Left lung (tissue), 10 donors: Measurements from ENCODE around the gene STYXL1. TPM values are rescaled to one million over a fixed set of nuclear protein-coding genes. Genes with fewer than 3 reads are reported as not detected.

Experiments
- ATAC-seq: fragments of 200-7000 bp; cut with Tn5 transposase; one replicate; pipeline ENCODE4 v1.9.1; 2020; ENCODE audit warnings: moderate library complexity
- DNase-seq, 4 donors: peaks; one replicate each; pipeline ENCODE4 v3.0.0-alpha.2; 2013 to 2020
- H3K27ac ChIP-seq, 2 donors: fragments of 200-600 bp; sonication (generic) in 1 of 2; one replicate each; pipeline versions ENCODE4 v1.5.0 to v1.8.0; 2020 to 2021
- H3K27me3 ChIP-seq, 2 donors: fragments of 200-600 bp; sonication (generic) in 1 of 2; one replicate each; pipeline versions ENCODE4 v1.5.0 to v1.8.0; 2020 to 2021
- H3K36me3 ChIP-seq, 2 donors: fragments of 200-600 bp; sonication (generic) in 1 of 2; one replicate each; pipeline versions ENCODE4 v1.5.0 to v1.8.0; 2020 to 2021
- H3K4me1 ChIP-seq, 2 donors: fragments of 200-600 bp; one replicate each; pipeline ENCODE4 v1.8.0; 2021
- H3K4me3 ChIP-seq, 2 donors: fragments of 200-600 bp; sonication (generic) in 1 of 2; one replicate each; pipeline versions ENCODE4 v1.5.0 to v1.8.0; 2020 to 2021; ENCODE audit warnings: mild to moderate bottlenecking in 1 of 2
- H3K9me3 ChIP-seq, 2 donors: fragments of 200-600 bp; sonication (generic) in 1 of 2; one replicate each; pipeline versions ENCODE4 v1.5.0 to v1.8.0; 2020 to 2021
- CTCF ChIP-seq, 2 donors: fragments of 200-600 bp; sonication (generic) in 1 of 2; IDR thresholded peaks; one replicate each; pipeline versions ENCODE4 v1.5.0 to v1.8.0; 2021; ENCODE audit warnings: antibody characterized with exemption in 2 of 2
- intact Hi-C, 2 donors: fragments of 100-400 bp; cut with DNase I; formaldehyde crosslinking; loops; one replicate each; pipeline versions ENCODE4 v1.11.2 to v1.14.2; 2022
- polyA plus RNA-seq, 6 donors: library from polyadenylated mRNA; unstranded; fragments of 120-200 nt; gene quantifications; one replicate each; pipeline ENCODE4 v1.2.1, GENCODE V29; 2013; ENCODE audit not compliant: insufficient read length in 6 of 6
- total RNA-seq, 2 donors: library from RNA; stranded (reverse); fragmentation: NEBNext Ultra II Directional; extraction: Animal tissue kit (Norgen Biotek cat#: 25700); gene quantifications; one replicate each; pipeline ENCODE4 v1.2.1, GENCODE V29; 2021
- donor health status: DM: no; HTN: yes; CAD: no.
- donor health status: DM: no; HTN: no; CAD: no.

Gene STYXL1
- total and polyA plus RNA-seq, 8 donors = 32.4 to 49.5 (median 37.7) TPM

DNA sequence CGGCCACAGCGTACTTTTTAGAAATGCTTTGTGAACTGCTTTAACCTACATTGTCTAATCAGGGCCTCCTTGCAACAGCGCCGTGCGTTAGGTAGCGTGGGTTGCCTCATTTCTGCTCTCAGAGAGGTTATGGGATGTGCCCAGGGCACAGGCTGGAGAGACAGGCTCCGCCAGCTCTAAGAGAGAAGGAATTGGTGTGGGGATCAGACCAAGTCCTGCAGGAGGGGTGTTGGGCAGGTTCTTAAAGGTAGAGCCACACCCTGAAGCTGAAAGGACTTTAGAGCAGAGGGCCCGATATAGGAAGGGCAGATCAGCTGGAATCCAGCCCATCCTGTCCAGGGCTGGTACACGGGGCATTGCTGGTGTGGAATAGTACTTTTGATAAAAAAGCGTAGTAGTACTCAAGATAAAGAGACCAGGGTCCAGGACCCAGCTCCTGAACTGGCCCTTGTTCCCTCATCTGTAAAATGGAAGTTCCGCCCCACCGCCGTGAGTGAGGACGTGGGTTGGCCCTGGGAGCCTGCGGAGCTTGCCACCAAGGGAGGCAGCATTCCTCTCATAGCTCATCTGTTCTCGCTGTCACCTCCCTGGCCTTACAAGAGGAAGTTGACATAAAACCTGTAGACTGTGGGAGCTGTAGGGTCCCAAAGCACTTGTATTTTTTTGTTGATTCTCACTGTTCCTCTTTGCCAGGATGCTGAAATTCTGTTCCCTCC, 90.6 kb downstream of the STYXL1 start:
- peak; percentile 92 for ATAC-seq
- Histone ChIP-seq H3K27me3 (no peaks in the 10 kb centered on the region), H3K36me3 (peaks cover 0 to 77% of the 10 kb centered on the region in 2 donors), H3K27ac (peak overlapping the region; percentile 70 to 74), H3K4me1 (peaks cover 0 to 46% of the 10 kb centered on the region in 2 donors), H3K4me3 (no peak overlapping the region), H3K9me3 (no peaks in the 10 kb centered on the region)
- DNase-seq = peak in 2 of 4 donors; percentile 79
- TF ChIP-seq CTCF (IDR thresholded peaks at IDR 0.05) = no peak
- intact Hi-C loops = no loop called here

- DNase-seq (peak in 1 of 4 donors; percentile 72), ATAC-seq (no peak)
- Histone ChIP-seq H3K4me3 (no peak overlapping the region), H3K27me3 (no peaks in the 10 kb centered on the region), H3K27ac (peak overlapping the region in 1 of 2 donors; percentile 23), H3K4me1 (peaks cover 2 to 59% of the 10 kb centered on the region in 2 donors), H3K9me3 (no peaks in the 10 kb centered on the region), H3K36me3 (peaks cover 0 to 62% of the 10 kb centered on the region in 2 donors)
- intact Hi-C loops = no loop called here
- TF ChIP-seq CTCF (IDR thresholded peaks at IDR 0.05) = no peak
These were observed 92.4 kb downstream of the STYXL1 start for GRCh38 chr7:75955331-75955955.

- peaks cover 0 to 47% of the 10 kb centered on the region in 2 donors for H3K36me3 ChIP-seq
- TF ChIP-seq CTCF (IDR thresholded peaks at IDR 0.05) = no peak
- H3K27me3 ChIP-seq = no peaks in the 10 kb centered on the region
- H3K4me3 ChIP-seq = no peak overlapping the region
- DNase-seq = peak in 1 of 4 donors; percentile 78
- H3K4me1 ChIP-seq = peaks cover 2 to 75% of the 10 kb centered on the region in 2 donors
- H3K27ac ChIP-seq = peak overlapping the region in 1 of 2 donors; percentile 91
- no peak for ATAC-seq
- no peaks in the 10 kb centered on the region for H3K9me3 ChIP-seq
- intact Hi-C loops = no loop called here
These were observed 93.9 kb downstream of the STYXL1 start for GRCh38 chr7:75953931-75954330.

DNA sequence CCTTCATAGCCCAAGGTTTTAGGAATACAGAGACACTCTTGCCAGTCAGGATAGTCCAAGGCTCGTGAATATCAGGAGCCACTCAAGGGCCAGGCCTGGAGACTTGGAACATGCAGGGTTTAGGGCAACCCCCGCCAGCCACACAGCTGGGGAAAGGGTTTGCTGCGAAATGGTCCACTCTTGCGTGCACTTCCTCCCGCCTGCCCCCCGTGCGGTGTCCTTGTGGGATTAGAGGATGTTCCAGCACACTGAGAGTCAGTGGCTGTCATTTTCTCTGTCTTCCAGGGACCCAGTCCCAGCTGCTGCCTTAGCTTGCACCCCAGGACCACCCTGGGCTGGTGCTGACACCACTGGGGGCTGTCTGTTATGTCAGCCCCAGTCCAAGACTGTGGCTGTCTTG, 94.4 kb downstream of the STYXL1 start:
- H3K4me1 ChIP-seq = peaks cover 2 to 80% of the 10 kb centered on the region in 2 donors
- no peak for ATAC-seq
- peak in 1 of 4 donors; percentile 79 for DNase-seq
- no peak for TF ChIP-seq CTCF (IDR thresholded peaks at IDR 0.05)
- intact Hi-C loops = no loop called here
- no peak overlapping the region for H3K4me3 ChIP-seq
- H3K27me3 ChIP-seq = no peaks in the 10 kb centered on the region
- peak overlapping the region in 1 of 2 donors; percentile 91 for H3K27ac ChIP-seq
- peaks cover 0 to 44% of the 10 kb centered on the region in 2 donors for H3K36me3 ChIP-seq
- H3K9me3 ChIP-seq = no peaks in the 10 kb centered on the region

DNA sequence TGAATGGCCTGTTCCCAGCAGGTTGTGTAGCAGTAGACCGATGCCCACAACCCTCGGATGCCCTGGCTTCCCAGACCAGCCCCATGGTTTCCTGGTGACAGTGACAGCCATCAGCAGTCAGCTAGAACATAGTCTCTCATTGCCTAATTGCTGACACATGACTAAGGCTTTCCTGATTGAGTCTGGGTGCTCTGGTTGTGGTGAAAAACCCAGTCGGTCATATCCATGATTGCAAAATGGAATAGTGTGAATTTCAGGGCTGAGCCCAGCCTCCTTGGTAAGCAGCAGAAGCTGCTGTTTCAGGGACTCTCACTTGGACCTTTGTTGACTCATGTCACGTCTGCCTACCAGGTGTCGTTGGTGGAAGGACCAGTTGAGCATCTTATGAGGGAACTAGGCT, 96.3 kb downstream of the STYXL1 start:
- peaks cover 2 to 83% of the 10 kb centered on the region in 2 donors for H3K4me1 ChIP-seq
- peaks cover 0 to 34% of the 10 kb centered on the region in 2 donors for H3K36me3 ChIP-seq
- ATAC-seq (peak; percentile 53), DNase-seq (peak in 2 of 4 donors; percentile 58 to 85)
- no peaks in the 10 kb centered on the region for H3K9me3 ChIP-seq
- intact Hi-C loops = no loop called here
- no peak for TF ChIP-seq CTCF (IDR thresholded peaks at IDR 0.05)
- H3K27ac ChIP-seq = peak overlapping the region; percentile 53 to 87
- no peak overlapping the region for H3K4me3 ChIP-seq
- H3K27me3 ChIP-seq = no peaks in the 10 kb centered on the region
